Keratinocyte (primary cell): ENCODE results near the gene RAD21L1. TPM values are rescaled to one million over a fixed set of nuclear protein-coding genes. Genes with fewer than 3 reads are reported as not detected.

Experiments
- DNase-seq: peaks from one replicate; pipeline ENCODE4 v3.0.0-alpha.2; 2011; ENCODE audit warnings: low read depth, missing footprints, low spot score
- FAIRE-seq: peaks from 2 replicates; lab custom pipeline; 2011; peaks lifted over from hg19 to GRCh38; lab: Jason Lieb, UNC
- H2AFZ ChIP-seq: 2 replicates; pipeline ENCODE4 v1.6.0; 2012; ENCODE audit warnings: low read length, control low read depth, inconsistent platforms; ENCODE audit not compliant: control insufficient read depth
- H3K27ac ChIP-seq: 2 replicates; pipeline ENCODE4 v1.5.1; 2011; ENCODE audit warnings: low read length; ENCODE audit not compliant: control insufficient read depth, insufficient read depth
- H3K27me3 ChIP-seq: 3 replicates; pipeline ENCODE4 v1.6.0; 2011; ENCODE audit warnings: low read length; ENCODE audit not compliant: control insufficient read depth, insufficient read depth; ENCODE audit errors: extremely low read depth
- H3K36me3 ChIP-seq, 2 experiments: 2 replicates in 1 of 2; 3 replicates in 1 of 2; pipeline ENCODE4 v1.5.1; 2011; ENCODE audit warnings: low read length in 2 of 2, mild to moderate bottlenecking in 1 of 2; ENCODE audit not compliant: control insufficient read depth in 2 of 2, insufficient read depth in 2 of 2; ENCODE audit errors: extremely low read depth in 1 of 2
- H3K4me1 ChIP-seq: 3 replicates; pipeline ENCODE4 v1.5.1; 2011; ENCODE audit warnings: low read length; ENCODE audit not compliant: control insufficient read depth, insufficient read depth; ENCODE audit errors: extremely low read depth
- H3K4me2 ChIP-seq: 3 replicates; pipeline ENCODE4 v1.6.0; 2011; ENCODE audit warnings: low read depth, low read length; ENCODE audit not compliant: control insufficient read depth, insufficient read depth; ENCODE audit errors: extremely low read depth
- H3K4me3 ChIP-seq, 3 experiments: fragments of 200-600 bp in 1 of 3; sonication (generic) in 1 of 3; 2 replicates in 2 of 3; 3 replicates in 1 of 3; pipeline ENCODE4 v1.5.1; 2011 to 2016; ENCODE audit warnings: low read length in 3 of 3, mild to moderate bottlenecking in 3 of 3, control low read depth in 2 of 3, inconsistent platforms in 1 of 3, low read depth in 1 of 3, mixed read lengths in 1 of 3, mixed run types in 1 of 3, moderate library complexity in 1 of 3; ENCODE audit not compliant: control insufficient read depth in 2 of 3, insufficient read depth in 2 of 3; ENCODE audit errors: extremely low read depth in 1 of 3
- H3K79me2 ChIP-seq: 2 replicates; pipeline ENCODE4 v1.6.0; 2012; ENCODE audit warnings: low read length; ENCODE audit not compliant: control insufficient read depth, insufficient read depth
- H3K9ac ChIP-seq: 3 replicates; pipeline ENCODE4 v1.6.0; 2011; ENCODE audit warnings: low read length; ENCODE audit not compliant: control insufficient read depth, insufficient read depth; ENCODE audit errors: extremely low read depth
- H3K9me1 ChIP-seq: 3 replicates; pipeline ENCODE4 v1.6.0; 2011; ENCODE audit warnings: low read length; ENCODE audit not compliant: control insufficient read depth, insufficient read depth; ENCODE audit errors: extremely low read depth
- H3K9me3 ChIP-seq: 2 replicates; pipeline ENCODE4 v1.5.1; 2012; ENCODE audit warnings: low read depth, low read length; ENCODE audit not compliant: control insufficient read depth
- H4K20me1 ChIP-seq: 3 replicates; pipeline ENCODE4 v1.6.0; 2011; ENCODE audit warnings: low read length; ENCODE audit not compliant: control insufficient read depth, insufficient read depth; ENCODE audit errors: extremely low read depth
- EZH2 ChIP-seq: IDR thresholded peaks from one replicate; pipeline ENCODE4 v1.6.1; 2012; ENCODE audit warnings: inconsistent platforms, mild to moderate bottlenecking, low read length, moderate library complexity
- dilution Hi-C: fragments of 300-500 bp; cut with MboI; formaldehyde crosslinking; loops from one replicate; pipeline ENCODE4 v1.7.0; 2020; ENCODE audit warnings: low sequenced_read_pairs; ENCODE audit not compliant: extremely low pct_ligation_motif_present
- polyA plus RNA-seq, 5 experiments: library from polyadenylated mRNA; depleted of rRNA in 3 of 5; stranded (reverse) in 3 of 5; stranded (forward) in 1 of 5; unstranded in 1 of 5; fragments of >200 nt; gene quantifications; 1 replicate in 1 of 5; 2 replicates in 3 of 5; 3 replicates in 1 of 5; pipeline versions ENCODE4 v1.2.1 to v1.2.3, GENCODE V29; 2011 to 2012; ENCODE audit warnings: missing spikeins in 2 of 5, low read depth in 1 of 5, low replicate concordance in 1 of 5
- TF ChIP-seq, protein P1 (sequence below), 3 experiments: IDR thresholded peaks in 1 of 3; conservative IDR thresholded peaks in 1 of 3; optimal IDR thresholded peaks in 1 of 3; 2 replicates in 2 of 3; 3 replicates in 1 of 3; pipeline versions ENCODE3 to v1.5.1; 2011; ENCODE audit warnings: low read length in 3 of 3, mild to moderate bottlenecking in 3 of 3, moderate library complexity in 2 of 3, control low read depth in 1 of 3, inconsistent platforms in 1 of 3; ENCODE audit not compliant: insufficient read depth in 2 of 3; ENCODE audit errors: extremely low read depth in 1 of 3

The RAD21L1 gene
- polyA plus RNA-seq, 1 donor (not counting 4 experiments of a cell fraction or from before 2014, with no cell fraction given) = not detected

DNA sequence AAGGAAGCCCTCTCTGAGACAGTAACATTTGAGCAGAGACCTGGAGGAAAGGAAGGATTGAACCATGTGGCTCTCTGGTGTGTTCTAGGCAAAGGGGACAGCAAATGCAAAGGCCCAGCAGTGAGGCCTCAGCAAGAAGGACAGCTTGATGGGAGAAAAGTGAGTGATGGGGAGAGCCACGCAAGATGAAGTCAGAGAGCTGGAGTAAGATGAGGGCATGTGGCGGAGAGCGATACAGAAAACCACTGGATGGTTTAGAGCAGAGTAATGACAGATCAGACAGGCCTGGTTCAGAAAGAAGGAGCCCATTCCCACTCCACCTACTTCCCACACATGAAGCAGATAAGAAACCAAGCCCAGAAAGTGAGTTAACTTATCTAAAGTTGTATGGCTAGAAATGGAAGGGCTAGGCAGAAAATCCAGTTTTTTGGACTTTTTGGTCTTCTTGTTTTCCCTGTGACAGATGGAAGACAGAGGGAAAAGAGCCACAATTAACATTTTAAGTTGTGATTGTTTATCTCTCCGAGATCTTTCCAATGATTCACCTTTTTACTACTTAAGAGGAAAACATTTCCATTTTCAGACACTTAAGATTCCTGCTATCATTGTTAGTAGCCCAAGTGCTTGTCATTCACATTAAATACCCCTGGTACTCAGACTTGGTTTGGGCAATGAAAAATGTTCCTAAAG is 39.5 kb downstream of the RAD21L1 start:
- Histone ChIP-seq H3K79me2 (no peaks in the 10 kb centered on the region), H2AFZ (peak overlapping the region; percentile 99), H3K36me3 (no peaks in the 10 kb centered on the region), H4K20me1 (no peaks in the 10 kb centered on the region), H3K4me1 (peaks cover 13% of the 10 kb centered on the region), H3K9ac (peak overlapping the region; percentile 73), H3K27me3 (peaks cover 3% of the 10 kb centered on the region), H3K9me1 (no peaks in the 10 kb centered on the region), H3K4me2 (peak overlapping the region; percentile 83), H3K4me3 (peak overlapping the region; percentile 68 to 88 (median 73)), H3K9me3 (no peaks in the 10 kb centered on the region), H3K27ac (peak overlapping the region; percentile 43)
- TF ChIP-seq, protein P1, sequence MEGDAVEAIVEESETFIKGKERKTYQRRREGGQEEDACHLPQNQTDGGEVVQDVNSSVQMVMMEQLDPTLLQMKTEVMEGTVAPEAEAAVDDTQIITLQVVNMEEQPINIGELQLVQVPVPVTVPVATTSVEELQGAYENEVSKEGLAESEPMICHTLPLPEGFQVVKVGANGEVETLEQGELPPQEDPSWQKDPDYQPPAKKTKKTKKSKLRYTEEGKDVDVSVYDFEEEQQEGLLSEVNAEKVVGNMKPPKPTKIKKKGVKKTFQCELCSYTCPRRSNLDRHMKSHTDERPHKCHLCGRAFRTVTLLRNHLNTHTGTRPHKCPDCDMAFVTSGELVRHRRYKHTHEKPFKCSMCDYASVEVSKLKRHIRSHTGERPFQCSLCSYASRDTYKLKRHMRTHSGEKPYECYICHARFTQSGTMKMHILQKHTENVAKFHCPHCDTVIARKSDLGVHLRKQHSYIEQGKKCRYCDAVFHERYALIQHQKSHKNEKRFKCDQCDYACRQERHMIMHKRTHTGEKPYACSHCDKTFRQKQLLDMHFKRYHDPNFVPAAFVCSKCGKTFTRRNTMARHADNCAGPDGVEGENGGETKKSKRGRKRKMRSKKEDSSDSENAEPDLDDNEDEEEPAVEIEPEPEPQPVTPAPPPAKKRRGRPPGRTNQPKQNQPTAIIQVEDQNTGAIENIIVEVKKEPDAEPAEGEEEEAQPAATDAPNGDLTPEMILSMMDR (optimal IDR thresholded peaks at IDR 0.05 in 1 of 3, IDR thresholded peaks at IDR 0.05 in 1 of 3, conservative IDR thresholded peaks at IDR 0.05 in 1 of 3; ENCODE audit: extremely low read depth in 1 of 3, insufficient read depth in 2 of 3, low read length in 3 of 3) = no peak
- no peak for TF ChIP-seq EZH2
- DNase-seq (no peak), FAIRE-seq (no peak)
- dilution Hi-C loops = no loop called here

DNA sequence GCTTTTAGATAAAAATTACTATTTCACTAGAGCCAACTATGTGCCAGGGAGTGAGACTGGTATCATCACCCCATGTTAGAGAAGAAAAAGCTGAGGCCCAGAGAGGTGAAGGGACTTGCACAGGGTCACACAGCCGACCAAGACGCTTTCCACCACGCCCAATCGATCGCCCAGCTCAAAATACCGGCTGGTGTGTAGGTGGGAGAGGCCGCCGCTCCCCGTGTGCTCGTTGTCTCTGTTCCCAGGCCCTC is 40.0 kb downstream of the RAD21L1 start:
- Histone ChIP-seq H3K36me3 (no peaks in the 10 kb centered on the region), H3K79me2 (no peaks in the 10 kb centered on the region), H3K9ac (peak overlapping the region; percentile 73), H3K27ac (peak overlapping the region; percentile 43), H3K9me1 (no peaks in the 10 kb centered on the region), H3K4me1 (peaks cover 13% of the 10 kb centered on the region), H3K4me3 (peak overlapping the region; percentile 68 to 88 (median 73)), H2AFZ (peak overlapping the region; percentile 99), H4K20me1 (no peaks in the 10 kb centered on the region), H3K4me2 (peak overlapping the region; percentile 83), H3K9me3 (no peaks in the 10 kb centered on the region), H3K27me3 (peaks cover 2% of the 10 kb centered on the region)
- FAIRE-seq (no peak), DNase-seq (no peak)
- TF ChIP-seq EZH2 = no peak
- TF ChIP-seq, protein P1 (optimal IDR thresholded peaks at IDR 0.05 in 1 of 3, IDR thresholded peaks at IDR 0.05 in 1 of 3, conservative IDR thresholded peaks at IDR 0.05 in 1 of 3; ENCODE audit: extremely low read depth in 1 of 3, insufficient read depth in 2 of 3, low read length in 3 of 3) = no peak
- dilution Hi-C loops = no loop called here
